Measurements from ENCODE around the gene RNF213. TPM values are rescaled to one million over a fixed set of nuclear protein-coding genes. Genes with fewer than 3 reads are reported as not detected.

Gene RNF213
- total RNA-seq, 1 experiment from 2014 or later: 71.4 TPM

DNA sequence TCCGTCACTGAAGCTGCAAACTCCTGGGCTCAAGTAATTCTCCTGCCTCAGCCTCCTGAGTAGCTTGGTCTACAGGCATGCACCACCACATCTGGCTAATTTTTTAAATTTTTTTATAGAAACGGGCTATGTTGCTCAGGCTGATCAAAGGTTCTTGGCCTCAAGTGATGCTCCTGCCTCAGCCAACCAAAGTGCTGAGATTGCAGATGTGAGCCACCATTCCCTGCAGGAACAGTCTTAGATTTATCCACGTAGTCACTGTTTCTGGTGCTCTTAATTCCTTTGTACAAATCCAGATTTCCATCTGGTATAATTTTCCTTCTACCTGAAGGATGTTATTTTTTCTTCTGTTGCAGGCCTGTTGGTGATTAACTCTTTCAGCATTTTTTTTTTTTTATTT is 27.4 kb upstream of the RNF213 start:
- H3K9me3 ChIP-seq (ENCODE audit: low read length): peaks cover 22% of the 10 kb centered on the region
- DNase-seq (no peak), ATAC-seq (no peak)
- H4K20me1 ChIP-seq (ENCODE audit: low read length): no peaks in the 10 kb centered on the region
- H2AFZ ChIP-seq (ENCODE audit: low read length): no peak overlapping the region
- no peak overlapping the region for H3K9ac ChIP-seq (ENCODE audit: low read length)
- POLR2A ChIA-PET (ENCODE audit: unreplicated experiment): no interaction called here
- H3K27ac ChIP-seq (ENCODE audit: low read length): no peak overlapping the region
- no TSS peak for BruUV-seq (replicated peaks)
- CTCF ChIA-PET: no interaction called here
- H3K4me1 ChIP-seq (ENCODE audit: insufficient read depth, low read length): no peaks in the 10 kb centered on the region
- H3K79me2 ChIP-seq (ENCODE audit: low read length): no peaks in the 10 kb centered on the region
- H3K4me2 ChIP-seq (ENCODE audit: low read length): no peak overlapping the region
- intact Hi-C loops (cut with micrococcal nuclease): no loop called here
- no peaks in the 10 kb centered on the region for H3F3A ChIP-seq (ENCODE audit: low read length, unreplicated experiment)
- H3K9me2 ChIP-seq (replicated peaks; ENCODE audit: low read length): no peaks in the 10 kb centered on the region
- no peaks in the 10 kb centered on the region for H3K27me3 ChIP-seq (ENCODE audit: low read length)
- H3K4me3 ChIP-seq (ENCODE audit: low read length): no peak overlapping the region
- H3K36me3 ChIP-seq (ENCODE audit: low read depth, low read length): peaks cover 30% of the 10 kb centered on the region
- TF ChIP-seq EZH2phosphoT487 (IDR thresholded peaks at IDR 0.05; ENCODE audit: borderline replicate concordance, low read length) (no peak), EZH2 (IDR thresholded peaks at IDR 0.05; ENCODE audit: low read length, unreplicated experiment) (no peak)
- TF ChIP-seq, protein P1, sequence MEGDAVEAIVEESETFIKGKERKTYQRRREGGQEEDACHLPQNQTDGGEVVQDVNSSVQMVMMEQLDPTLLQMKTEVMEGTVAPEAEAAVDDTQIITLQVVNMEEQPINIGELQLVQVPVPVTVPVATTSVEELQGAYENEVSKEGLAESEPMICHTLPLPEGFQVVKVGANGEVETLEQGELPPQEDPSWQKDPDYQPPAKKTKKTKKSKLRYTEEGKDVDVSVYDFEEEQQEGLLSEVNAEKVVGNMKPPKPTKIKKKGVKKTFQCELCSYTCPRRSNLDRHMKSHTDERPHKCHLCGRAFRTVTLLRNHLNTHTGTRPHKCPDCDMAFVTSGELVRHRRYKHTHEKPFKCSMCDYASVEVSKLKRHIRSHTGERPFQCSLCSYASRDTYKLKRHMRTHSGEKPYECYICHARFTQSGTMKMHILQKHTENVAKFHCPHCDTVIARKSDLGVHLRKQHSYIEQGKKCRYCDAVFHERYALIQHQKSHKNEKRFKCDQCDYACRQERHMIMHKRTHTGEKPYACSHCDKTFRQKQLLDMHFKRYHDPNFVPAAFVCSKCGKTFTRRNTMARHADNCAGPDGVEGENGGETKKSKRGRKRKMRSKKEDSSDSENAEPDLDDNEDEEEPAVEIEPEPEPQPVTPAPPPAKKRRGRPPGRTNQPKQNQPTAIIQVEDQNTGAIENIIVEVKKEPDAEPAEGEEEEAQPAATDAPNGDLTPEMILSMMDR (conservative IDR thresholded peaks at IDR 0.05; ENCODE audit: low read depth, low read length): no peak

DNA sequence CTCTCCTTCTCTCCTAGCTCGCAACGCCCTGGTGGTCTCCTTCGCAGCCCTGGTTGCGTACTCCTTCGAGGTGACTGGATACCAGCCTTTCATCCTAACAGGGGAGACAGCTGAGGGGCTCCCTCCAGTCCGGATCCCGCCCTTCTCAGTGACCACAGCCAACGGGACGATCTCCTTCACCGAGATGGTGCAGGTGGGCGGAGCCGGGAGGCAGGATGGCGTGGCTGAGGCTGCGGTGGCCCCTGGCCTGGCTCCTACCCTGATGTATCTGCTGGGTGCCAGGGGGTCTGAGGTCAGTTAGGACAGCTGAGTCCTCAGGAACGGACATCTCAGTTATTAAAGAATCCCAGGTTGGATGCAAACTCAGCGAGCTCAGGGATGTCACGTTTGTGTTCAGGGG is 23.7 kb upstream of the RNF213 start:
- H3K36me3 ChIP-seq (ENCODE audit: low read depth, low read length): peaks cover 23% of the 10 kb centered on the region
- H3K4me3 ChIP-seq (ENCODE audit: low read length): no peak overlapping the region
- ChIA-PET CTCF (no interaction called here), POLR2A (ENCODE audit: unreplicated experiment) (no interaction called here)
- TF ChIP-seq EZH2 (IDR thresholded peaks at IDR 0.05; ENCODE audit: low read length, unreplicated experiment) (no peak), EZH2phosphoT487 (IDR thresholded peaks at IDR 0.05; ENCODE audit: borderline replicate concordance, low read length) (no peak)
- TF ChIP-seq, protein P1 (conservative IDR thresholded peaks at IDR 0.05; ENCODE audit: low read depth, low read length): no peak
- DNase-seq: no peak
- no peaks in the 10 kb centered on the region for H3K4me1 ChIP-seq (ENCODE audit: insufficient read depth, low read length)
- H3K9me2 ChIP-seq (replicated peaks; ENCODE audit: low read length): no peaks in the 10 kb centered on the region
- no peak overlapping the region for H3K9ac ChIP-seq (ENCODE audit: low read length)
- no peaks in the 10 kb centered on the region for H3K27me3 ChIP-seq (ENCODE audit: low read length)
- BruUV-seq (replicated peaks): no TSS peak
- H4K20me1 ChIP-seq (ENCODE audit: low read length): no peaks in the 10 kb centered on the region
- H3K4me2 ChIP-seq (ENCODE audit: low read length): no peak overlapping the region
- intact Hi-C loops (cut with micrococcal nuclease): no loop called here
- ATAC-seq: no peak
- no peaks in the 10 kb centered on the region for H3F3A ChIP-seq (ENCODE audit: low read length, unreplicated experiment)
- peaks cover 16% of the 10 kb centered on the region for H3K9me3 ChIP-seq (ENCODE audit: low read length)
- H3K79me2 ChIP-seq (ENCODE audit: low read length): no peaks in the 10 kb centered on the region
- no peak overlapping the region for H2AFZ ChIP-seq (ENCODE audit: low read length)
- H3K27ac ChIP-seq (ENCODE audit: low read length): no peak overlapping the region

DNA sequence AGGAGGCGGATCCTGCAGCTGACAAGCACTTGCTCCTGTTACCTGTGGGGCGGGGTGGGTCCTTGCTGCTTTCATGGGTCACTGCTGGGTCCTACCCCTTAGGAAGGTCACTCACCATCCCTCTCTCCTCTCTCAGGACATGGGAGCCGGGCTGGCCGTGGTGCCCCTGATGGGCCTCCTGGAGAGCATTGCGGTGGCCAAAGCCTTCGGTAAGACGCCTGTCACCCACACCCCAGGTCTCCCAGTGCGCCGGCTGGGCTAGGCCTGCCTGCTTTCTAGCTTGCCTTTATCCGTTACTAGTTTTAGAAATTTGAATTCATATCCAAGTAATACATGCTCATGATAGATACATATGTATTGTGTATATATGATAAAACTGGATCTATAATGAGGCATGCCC is 23.3 kb upstream of the RNF213 start:
- Histone ChIP-seq H3K27me3 (ENCODE audit: low read length) (no peaks in the 10 kb centered on the region), H3K4me3 (ENCODE audit: low read length) (no peak overlapping the region), H3F3A (ENCODE audit: low read length, unreplicated experiment) (no peaks in the 10 kb centered on the region), H3K4me1 (ENCODE audit: insufficient read depth, low read length) (no peaks in the 10 kb centered on the region), H2AFZ (ENCODE audit: low read length) (no peak overlapping the region), H3K9me3 (ENCODE audit: low read length) (peaks cover 11% of the 10 kb centered on the region), H3K36me3 (ENCODE audit: low read depth, low read length) (peaks cover 19% of the 10 kb centered on the region), H4K20me1 (ENCODE audit: low read length) (no peaks in the 10 kb centered on the region), H3K4me2 (ENCODE audit: low read length) (no peak overlapping the region), H3K27ac (ENCODE audit: low read length) (no peak overlapping the region), H3K9ac (ENCODE audit: low read length) (no peak overlapping the region), H3K9me2 (replicated peaks; ENCODE audit: low read length) (no peaks in the 10 kb centered on the region), H3K79me2 (ENCODE audit: low read length) (no peaks in the 10 kb centered on the region)
- DNase-seq (no peak), ATAC-seq (no peak)
- BruUV-seq (replicated peaks): no TSS peak
- intact Hi-C loops (cut with micrococcal nuclease): no loop called here
- TF ChIP-seq EZH2phosphoT487 (IDR thresholded peaks at IDR 0.05; ENCODE audit: borderline replicate concordance, low read length) (no peak), EZH2 (IDR thresholded peaks at IDR 0.05; ENCODE audit: low read length, unreplicated experiment) (no peak)
- TF ChIP-seq, protein P1 (conservative IDR thresholded peaks at IDR 0.05; ENCODE audit: low read depth, low read length): no peak
- POLR2A ChIA-PET (ENCODE audit: unreplicated experiment): no interaction called here
- CTCF ChIA-PET: no interaction called here
